ENCODE data around the gene UBTD2.

DNA sequence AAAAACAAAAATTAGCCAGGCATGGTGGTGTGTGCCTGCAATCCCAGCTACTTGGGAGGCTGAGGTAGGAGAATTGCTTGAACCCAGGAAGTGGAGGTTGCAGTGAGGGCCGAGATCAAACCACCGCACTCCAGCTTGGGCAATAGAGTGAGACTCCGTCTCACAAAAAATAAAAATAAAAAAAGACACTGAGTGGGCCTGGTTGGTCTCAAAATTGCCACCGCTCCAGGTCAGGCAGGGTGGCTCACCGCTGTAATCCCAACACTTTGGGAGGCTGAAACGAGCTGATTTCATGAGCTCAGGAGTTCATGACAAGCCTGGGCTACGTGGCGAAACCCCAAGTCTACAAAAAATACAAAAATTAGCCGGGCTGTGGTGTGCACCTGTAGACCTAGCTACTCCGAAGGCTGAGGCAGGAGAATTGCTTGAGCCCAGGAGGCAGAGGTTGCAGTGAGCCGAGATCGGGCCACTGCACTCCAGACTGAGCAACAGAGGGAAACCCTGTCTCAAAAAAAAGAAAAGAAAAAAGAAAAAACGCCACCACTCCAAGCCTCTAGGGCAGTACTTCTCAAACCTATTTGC, 97.4 kb downstream of the UBTD2 start:
- TF ChIP-seq, protein P1, sequence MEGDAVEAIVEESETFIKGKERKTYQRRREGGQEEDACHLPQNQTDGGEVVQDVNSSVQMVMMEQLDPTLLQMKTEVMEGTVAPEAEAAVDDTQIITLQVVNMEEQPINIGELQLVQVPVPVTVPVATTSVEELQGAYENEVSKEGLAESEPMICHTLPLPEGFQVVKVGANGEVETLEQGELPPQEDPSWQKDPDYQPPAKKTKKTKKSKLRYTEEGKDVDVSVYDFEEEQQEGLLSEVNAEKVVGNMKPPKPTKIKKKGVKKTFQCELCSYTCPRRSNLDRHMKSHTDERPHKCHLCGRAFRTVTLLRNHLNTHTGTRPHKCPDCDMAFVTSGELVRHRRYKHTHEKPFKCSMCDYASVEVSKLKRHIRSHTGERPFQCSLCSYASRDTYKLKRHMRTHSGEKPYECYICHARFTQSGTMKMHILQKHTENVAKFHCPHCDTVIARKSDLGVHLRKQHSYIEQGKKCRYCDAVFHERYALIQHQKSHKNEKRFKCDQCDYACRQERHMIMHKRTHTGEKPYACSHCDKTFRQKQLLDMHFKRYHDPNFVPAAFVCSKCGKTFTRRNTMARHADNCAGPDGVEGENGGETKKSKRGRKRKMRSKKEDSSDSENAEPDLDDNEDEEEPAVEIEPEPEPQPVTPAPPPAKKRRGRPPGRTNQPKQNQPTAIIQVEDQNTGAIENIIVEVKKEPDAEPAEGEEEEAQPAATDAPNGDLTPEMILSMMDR (IDR thresholded peaks at IDR 0.05; ENCODE audit: borderline replicate concordance, extremely low read depth, low read length, poor library complexity, severe bottlenecking), result no peak
- TF ChIP-seq EZH2 (IDR thresholded peaks at IDR 0.05; ENCODE audit: borderline replicate concordance, low read depth, low read length, severe bottlenecking), result no peak
